MCF 10A (cell line): ENCODE results near the gene VCPKMT. TPM values are rescaled to one million over a fixed set of nuclear protein-coding genes. Genes with fewer than 3 reads are reported as not detected.

Source experiments
- BruUV-seq: library from RNA; stranded (reverse); fragments of 400-500 nt; replicated peaks from 2 replicates; lab custom pipeline; 2021; lab: Mats Ljungman, UMichigan
- CTCF ChIA-PET: fragments of 300-600 bp; sonication (Branson Sonifier 250); formaldehyde crosslinking; extraction: SDS; loops from one replicate; lab custom pipeline; 2021; ENCODE audit warnings: antibody characterized with exemption, inconsistent platforms; lab: Yijun Ruan, JAX
- POLR2A ChIA-PET: fragments of 300-600, 350-650 bp; sonication (Branson Sonifier 250); formaldehyde crosslinking; extraction: SDS; loops from one replicate; lab custom pipeline; 2020; ENCODE audit warnings: antibody characterized with exemption, inconsistent platforms; lab: Yijun Ruan, JAX
- DNase-seq: peaks from one replicate; pipeline ENCODE4 v3.0.0-alpha.2; 2018; ENCODE audit not compliant: unreplicated experiment
- H3K27ac Mint-ChIP-seq: one replicate; pipeline ENCODE4 v1.8.0; 2022; ENCODE audit warnings: mild to moderate bottlenecking, low read depth, mixed read lengths; ENCODE audit not compliant: unreplicated experiment
- H3K27me3 Mint-ChIP-seq: one replicate; pipeline ENCODE4 v1.8.0; 2022; ENCODE audit warnings: mixed read lengths; ENCODE audit not compliant: insufficient read depth, unreplicated experiment
- H3K36me3 Mint-ChIP-seq: one replicate; pipeline ENCODE4 v1.8.0; 2022; ENCODE audit warnings: mild to moderate bottlenecking, moderate library complexity, mixed read lengths; ENCODE audit not compliant: insufficient read depth, unreplicated experiment
- H3K4me1 Mint-ChIP-seq: one replicate; pipeline ENCODE4 v1.8.0; 2022; ENCODE audit warnings: mixed read lengths; ENCODE audit not compliant: insufficient read depth, unreplicated experiment
- H3K4me3 Mint-ChIP-seq: one replicate; pipeline ENCODE4 v1.8.0; 2022; ENCODE audit warnings: mild to moderate bottlenecking, moderate library complexity, mixed read lengths; ENCODE audit not compliant: unreplicated experiment
- H3K9me3 Mint-ChIP-seq: one replicate; pipeline ENCODE4 v1.8.0; 2022; ENCODE audit warnings: mixed read lengths; ENCODE audit not compliant: unreplicated experiment
- intact Hi-C: fragments of 100-400 bp; cut with micrococcal nuclease; formaldehyde crosslinking; loops from 2 replicates; pipeline ENCODE4 v1.14.1; 2022
- total RNA-seq: library from RNA; stranded (reverse); gene quantifications from 2 replicates; pipeline ENCODE4 v1.2.3, GENCODE V29; 2022
- TF ChIP-seq, protein P1 (sequence below): fragments of 200-600 bp; IDR thresholded peaks from one replicate; pipeline ENCODE4 v1.8.0; 2022; ENCODE audit warnings: antibody characterized with exemption, mild to moderate bottlenecking; ENCODE audit not compliant: unreplicated experiment

Gene VCPKMT
- total RNA-seq, 1 experiment from 2014 or later = 7.2 TPM

DNA sequence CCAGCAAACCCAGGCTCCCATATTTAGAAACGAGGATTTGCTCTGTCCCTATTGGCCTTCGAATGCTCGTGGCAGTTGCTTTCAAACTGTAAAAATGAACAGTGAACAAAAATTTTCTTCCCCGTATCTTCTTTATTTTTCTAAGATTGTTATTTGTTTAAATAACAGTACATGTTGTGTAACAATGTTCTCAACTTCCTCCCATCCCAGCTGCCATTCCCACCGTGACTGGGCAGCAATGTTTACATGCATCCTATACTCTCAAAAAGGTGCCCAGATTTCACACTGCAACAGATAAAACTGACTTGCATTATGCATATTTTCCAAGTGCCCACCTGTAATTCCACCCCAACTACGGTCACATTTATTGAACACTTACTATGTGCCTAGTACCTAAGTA lies 12.8 kb downstream of the VCPKMT start:
- Mint-ChIP-seq H3K4me3 (no peak overlapping the region), H3K27ac (no peak overlapping the region), H3K9me3 (no peaks in the 10 kb centered on the region), H3K27me3 (no peaks in the 10 kb centered on the region), H3K36me3 (peaks cover 17% of the 10 kb centered on the region), H3K4me1 (peaks cover 11% of the 10 kb centered on the region)
- DNase-seq = no peak
- ChIA-PET CTCF (interaction anchor here (1.0 to 8.1 kb wide), 9 partner anchors 9 to 250 kb away, joined by 3 to 178 read pairs (median 12); partner anchors contain the start of genes ARF6 and NEMF), POLR2A (interaction anchor here (1.0 to 2.5 kb wide), 9 partner anchors 12 to 251 kb away, joined by 3 to 32 read pairs (median 10); partner anchors contain the start of genes NEMF and VCPKMT)
- no TSS peak for BruUV-seq
- intact Hi-C loops = no loop called here
- TF ChIP-seq, protein P1, sequence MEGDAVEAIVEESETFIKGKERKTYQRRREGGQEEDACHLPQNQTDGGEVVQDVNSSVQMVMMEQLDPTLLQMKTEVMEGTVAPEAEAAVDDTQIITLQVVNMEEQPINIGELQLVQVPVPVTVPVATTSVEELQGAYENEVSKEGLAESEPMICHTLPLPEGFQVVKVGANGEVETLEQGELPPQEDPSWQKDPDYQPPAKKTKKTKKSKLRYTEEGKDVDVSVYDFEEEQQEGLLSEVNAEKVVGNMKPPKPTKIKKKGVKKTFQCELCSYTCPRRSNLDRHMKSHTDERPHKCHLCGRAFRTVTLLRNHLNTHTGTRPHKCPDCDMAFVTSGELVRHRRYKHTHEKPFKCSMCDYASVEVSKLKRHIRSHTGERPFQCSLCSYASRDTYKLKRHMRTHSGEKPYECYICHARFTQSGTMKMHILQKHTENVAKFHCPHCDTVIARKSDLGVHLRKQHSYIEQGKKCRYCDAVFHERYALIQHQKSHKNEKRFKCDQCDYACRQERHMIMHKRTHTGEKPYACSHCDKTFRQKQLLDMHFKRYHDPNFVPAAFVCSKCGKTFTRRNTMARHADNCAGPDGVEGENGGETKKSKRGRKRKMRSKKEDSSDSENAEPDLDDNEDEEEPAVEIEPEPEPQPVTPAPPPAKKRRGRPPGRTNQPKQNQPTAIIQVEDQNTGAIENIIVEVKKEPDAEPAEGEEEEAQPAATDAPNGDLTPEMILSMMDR = no peak

DNA sequence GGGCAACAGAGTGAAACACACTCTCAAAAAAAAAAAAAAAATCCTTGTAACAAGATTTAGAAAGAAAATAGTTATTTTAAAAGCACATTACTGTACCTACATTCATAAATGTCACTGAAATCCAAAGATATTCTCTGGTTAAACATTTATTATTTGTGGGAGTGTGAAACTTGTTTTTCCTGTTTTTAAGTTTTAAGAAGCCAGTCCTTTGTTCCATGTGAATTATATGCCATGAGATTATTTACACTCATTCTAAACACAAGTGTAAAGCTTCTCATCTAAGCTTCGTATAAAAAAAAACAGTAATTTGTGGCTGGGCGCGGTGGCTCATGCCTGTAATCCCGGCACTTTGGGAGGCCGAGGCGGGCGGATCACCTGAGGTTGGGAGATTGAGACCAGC lies 15.0 kb downstream of the VCPKMT start:
- TF ChIP-seq, protein P1 = no peak
- Mint-ChIP-seq H3K36me3 (peaks cover 6% of the 10 kb centered on the region), H3K4me3 (no peak overlapping the region), H3K4me1 (peaks cover 11% of the 10 kb centered on the region), H3K9me3 (no peaks in the 10 kb centered on the region), H3K27ac (no peak overlapping the region), H3K27me3 (no peaks in the 10 kb centered on the region)
- DNase-seq = no peak
- no TSS peak for BruUV-seq
- POLR2A ChIA-PET = interaction anchor here (0.6 to 1.8 kb wide), 8 partner anchors 10 to 238 kb away, joined by 3 to 6 read pairs (median 4); no protein-coding TSS in a partner anchor
- CTCF ChIA-PET = interaction anchor here (0.6 to 8.1 kb wide), 9 partner anchors 11 to 248 kb away, joined by 3 to 178 read pairs (median 4); partner anchors contain the start of gene NEMF
- intact Hi-C loops = no loop called here

DNA sequence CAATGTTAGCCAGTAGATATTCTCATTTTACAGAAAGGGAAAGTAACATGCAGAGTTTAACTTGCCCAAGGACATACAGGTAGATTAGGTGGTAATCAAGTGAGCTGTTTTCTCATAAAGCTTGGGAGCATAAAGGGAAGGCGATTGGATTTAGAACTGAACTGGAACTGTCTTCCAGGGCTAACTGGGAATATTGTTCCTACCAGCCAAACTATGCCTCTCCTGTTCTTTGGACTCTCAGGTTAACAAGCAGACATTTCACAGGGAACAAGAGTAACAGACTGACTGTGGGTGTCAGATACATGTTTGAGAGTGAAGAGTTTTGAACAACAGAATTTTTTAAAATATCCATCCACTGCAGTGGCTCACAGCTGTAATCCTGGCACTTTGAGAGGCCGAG lies 15.6 kb downstream of the VCPKMT start:
- Mint-ChIP-seq H3K36me3 (peaks cover 7% of the 10 kb centered on the region), H3K4me3 (no peak overlapping the region), H3K9me3 (no peaks in the 10 kb centered on the region), H3K27ac (no peak overlapping the region), H3K4me1 (peaks cover 11% of the 10 kb centered on the region), H3K27me3 (no peaks in the 10 kb centered on the region)
- DNase-seq = no peak
- intact Hi-C loops = no loop called here
- BruUV-seq = no TSS peak
- CTCF ChIA-PET = interaction anchor here (0.9 to 8.1 kb wide), 6 partner anchors 19 to 248 kb away, joined by 3 to 178 read pairs (median 4); partner anchors contain the start of gene NEMF
- POLR2A ChIA-PET = interaction anchor here (0.7 to 1.9 kb wide), 5 partner anchors 17 to 248 kb away, joined by 3 to 10 read pairs (median 5); partner anchors contain the start of genes ARF6 and NEMF
- TF ChIP-seq, protein P1 = no peak

DNA sequence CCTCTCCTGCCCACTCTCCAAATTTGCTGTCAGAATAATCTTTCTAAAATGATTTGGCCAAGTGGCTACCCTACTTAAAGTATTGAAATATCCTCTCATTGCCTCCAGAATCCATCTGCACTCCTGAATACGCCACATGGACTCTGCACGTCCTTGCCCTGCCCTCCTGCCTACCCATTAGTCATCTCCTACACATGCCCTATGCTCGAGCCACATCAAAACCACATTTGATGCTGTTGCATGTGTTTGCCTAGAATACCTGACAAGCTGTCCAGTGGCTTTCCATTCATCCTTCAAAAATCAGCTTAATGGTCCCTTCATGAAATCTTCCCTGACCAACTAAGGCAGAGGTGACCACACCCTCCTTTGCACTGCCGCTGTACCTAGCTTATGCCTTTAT lies 17.0 kb downstream of the VCPKMT start:
- POLR2A ChIA-PET = interaction anchor here (0.7 to 1.9 kb wide), 8 partner anchors 10 to 248 kb away, joined by 3 to 10 read pairs (median 4); partner anchors contain the start of genes ARF6 and NEMF
- Mint-ChIP-seq H3K4me1 (peaks cover 11% of the 10 kb centered on the region), H3K9me3 (no peaks in the 10 kb centered on the region), H3K27me3 (no peaks in the 10 kb centered on the region), H3K4me3 (no peak overlapping the region), H3K27ac (peak overlapping the region; percentile 33), H3K36me3 (peaks cover 12% of the 10 kb centered on the region)
- intact Hi-C loops = loop anchor here (5.0 kb wide), 1 partner anchor 97 kb away; no protein-coding TSS in a partner anchor
- peak; percentile 47 for DNase-seq
- no TSS peak for BruUV-seq
- CTCF ChIA-PET = interaction anchor here (0.7 to 7.3 kb wide), 9 partner anchors 29 to 246 kb away, joined by 3 to 44 read pairs (median 4); partner anchors contain the start of gene NEMF
- TF ChIP-seq, protein P1 = no peak
